HG03378 (cell line): ENCODE results near the gene ASB3.
"Not testable (repeated sequence)": the region's sequence is repeated elsewhere in the genome, so short reads cannot be mapped to it uniquely, and the experiment has no call there.

ENCODE experiments used
- ATAC-seq: cut with Tn5 transposase; IDR thresholded peaks from one replicate; pipeline ENCODE4 v1.9.1; 2021; ENCODE audit warnings: mild to moderate bottlenecking, moderate library complexity; ENCODE audit not compliant: unreplicated experiment

The ASB3 gene

DNA sequence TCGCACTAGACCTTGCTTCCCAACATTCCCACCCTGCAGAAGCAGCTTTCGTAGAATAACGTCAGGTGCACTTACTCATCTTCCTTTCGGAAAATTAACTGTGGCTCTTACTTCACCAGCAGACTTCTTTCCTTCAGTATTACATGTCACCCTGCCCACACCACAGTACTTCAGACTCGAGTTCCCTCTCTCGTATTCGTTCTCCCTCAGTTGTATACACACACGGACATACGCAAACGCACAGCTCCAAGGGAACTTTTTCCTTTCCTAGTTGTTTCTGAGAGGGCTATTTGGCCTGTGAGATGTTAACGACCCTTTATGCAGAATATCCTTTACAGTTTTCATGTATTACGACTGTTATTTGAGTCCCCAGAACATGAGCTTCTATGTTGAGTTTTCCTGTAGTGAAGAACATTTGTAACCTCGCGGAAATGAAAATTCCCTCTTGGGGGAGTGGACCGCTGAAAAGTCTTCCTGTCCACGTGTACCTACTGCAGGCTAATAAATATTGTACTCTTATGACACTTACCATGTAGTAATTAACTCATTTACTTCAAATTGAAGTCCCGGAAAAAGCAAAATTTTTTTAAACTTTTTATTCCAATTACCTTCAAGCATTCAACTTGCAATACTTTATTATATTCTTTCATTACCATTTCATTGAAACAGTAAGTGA lies 999 bp upstream of the ASB3 start:
- ATAC-seq, result no peak

GRCh38 chr2:53786352-53786704 lies 425 bp downstream of the ASB3 start:
- peak; percentile 3 for ATAC-seq

GRCh38 chr2:53785366-53785765 lies 1.4 kb downstream of the ASB3 start:
- no peak for ATAC-seq

GRCh38 chr2:53784436-53784835 lies 2.3 kb downstream of the ASB3 start:
- no peak for ATAC-seq

GRCh38 chr2:53782676-53783075 lies 4.1 kb downstream of the ASB3 start:
- ATAC-seq, result no peak

- ATAC-seq, result no peak
Measured at GRCh38 chr2:53780056-53780455, 6.7 kb downstream of the ASB3 start.

DNA sequence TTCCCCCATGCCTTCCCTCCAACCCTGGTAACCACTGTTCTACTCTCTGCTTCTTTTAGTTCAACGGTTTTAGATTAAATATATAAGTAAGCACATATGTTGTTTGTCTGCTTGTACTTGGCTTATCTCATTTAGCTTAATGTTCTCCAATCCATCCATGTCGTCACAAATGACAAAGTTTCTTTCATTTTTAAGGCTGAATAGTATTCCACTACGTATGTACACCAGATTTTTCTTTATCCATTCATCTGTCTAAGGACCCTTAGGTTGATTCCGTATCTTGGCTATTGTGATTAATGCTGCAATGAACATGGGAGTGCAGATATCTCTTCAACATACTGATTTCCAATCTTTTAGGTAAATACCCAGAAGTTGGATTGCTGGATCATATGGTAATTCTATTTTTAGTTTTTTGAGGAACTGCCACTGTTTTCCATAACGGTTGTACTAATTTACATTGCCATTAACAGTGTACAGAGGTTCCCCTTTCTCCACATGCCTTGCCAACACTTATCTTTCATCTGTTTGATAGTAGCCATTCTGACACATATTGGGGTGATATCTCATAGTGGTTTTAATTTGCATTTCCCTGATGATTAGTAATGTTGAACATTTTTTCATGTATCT lies 8.1 kb downstream of the ASB3 start:
- ATAC-seq, result no peak

GRCh38 chr2:53777134-53777533 lies 9.6 kb downstream of the ASB3 start:
- ATAC-seq, result no peak

GRCh38 chr2:53770264-53770663 lies 16.5 kb downstream of the ASB3 start:
- ATAC-seq, result no peak

DNA sequence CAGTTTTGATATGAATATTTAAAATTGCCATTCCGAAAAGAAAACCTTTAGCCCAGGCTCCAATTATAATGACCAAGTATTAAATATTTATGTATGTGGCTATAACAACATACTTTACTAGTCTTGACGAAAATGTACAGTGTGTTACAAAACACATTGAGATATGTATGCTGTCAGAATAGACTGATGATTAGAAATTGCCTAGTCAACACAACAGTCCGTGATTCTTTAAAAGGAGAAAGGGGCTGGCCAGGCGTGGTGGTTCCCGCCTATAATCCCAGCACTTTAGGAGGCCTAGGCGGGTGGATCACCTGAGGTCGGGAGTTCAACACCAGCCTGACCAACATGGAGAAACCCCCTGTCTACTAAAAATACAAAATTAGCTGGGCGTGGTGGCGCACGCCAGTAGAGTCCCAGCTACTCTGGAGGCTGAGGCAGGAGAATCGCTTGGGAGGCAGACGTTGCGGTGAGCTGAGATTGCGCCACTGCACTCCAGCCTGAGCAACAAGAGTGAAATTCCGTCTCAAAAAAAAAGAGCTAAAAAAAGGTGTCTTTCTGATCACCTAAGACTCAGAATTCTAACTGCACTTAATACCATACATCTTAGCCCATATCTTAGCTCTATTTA lies 17.3 kb downstream of the ASB3 start:
- ATAC-seq, result no peak

GRCh38 chr2:53768242-53768542 lies 18.6 kb downstream of the ASB3 start:
- ATAC-seq, result peak; percentile 31

DNA sequence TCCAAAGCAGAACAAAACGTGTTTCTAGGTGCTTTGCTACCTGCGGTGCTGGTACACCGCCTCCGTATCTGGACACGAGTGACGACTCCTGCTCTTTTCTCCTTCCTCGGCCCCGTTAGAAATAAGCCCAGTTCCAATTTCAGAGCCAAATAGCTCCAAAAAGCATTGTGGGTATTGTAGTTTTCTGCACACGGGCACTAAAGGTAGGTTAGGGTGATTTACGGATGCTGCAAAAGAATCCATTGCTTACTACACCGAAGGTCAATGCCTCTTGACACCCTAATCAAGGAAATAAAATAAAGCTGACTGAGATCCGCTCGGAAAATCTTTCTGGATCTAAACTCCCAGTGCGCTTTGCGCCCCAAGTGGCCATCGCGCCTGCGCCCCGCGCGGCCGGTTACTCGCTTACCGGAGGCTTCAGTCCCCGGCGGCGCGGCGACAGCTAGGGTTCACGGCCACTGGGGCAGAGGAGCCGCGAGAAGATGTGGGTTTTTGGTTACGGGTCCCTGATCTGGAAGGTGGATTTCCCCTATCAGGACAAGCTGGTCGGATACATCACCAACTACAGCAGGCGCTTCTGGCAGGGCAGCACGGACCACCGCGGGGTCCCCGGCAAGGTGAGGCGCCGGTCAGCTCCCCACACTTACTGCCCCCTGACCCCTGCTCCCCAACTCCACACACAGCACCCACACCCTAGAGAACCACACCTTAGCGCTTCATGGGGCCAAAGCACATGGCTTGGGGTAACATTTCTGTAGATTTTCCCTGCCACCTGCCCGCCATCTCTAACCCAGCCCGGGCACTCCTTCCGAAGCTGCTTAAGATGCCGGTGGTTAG lies 19.1 kb downstream of the ASB3 start, which contains the start of gene CHAC2:
Gene CHAC2, plus strand, starts transcription at position 400 of the 837 bp plus-strand sequence. Its CDS starts 83 bp downstream, at position 483.
- ATAC-seq, result peak; percentile 90

- no peak for ATAC-seq
Measured at GRCh38 chr2:53765767-53766166, 21.0 kb downstream of the ASB3 start.

DNA sequence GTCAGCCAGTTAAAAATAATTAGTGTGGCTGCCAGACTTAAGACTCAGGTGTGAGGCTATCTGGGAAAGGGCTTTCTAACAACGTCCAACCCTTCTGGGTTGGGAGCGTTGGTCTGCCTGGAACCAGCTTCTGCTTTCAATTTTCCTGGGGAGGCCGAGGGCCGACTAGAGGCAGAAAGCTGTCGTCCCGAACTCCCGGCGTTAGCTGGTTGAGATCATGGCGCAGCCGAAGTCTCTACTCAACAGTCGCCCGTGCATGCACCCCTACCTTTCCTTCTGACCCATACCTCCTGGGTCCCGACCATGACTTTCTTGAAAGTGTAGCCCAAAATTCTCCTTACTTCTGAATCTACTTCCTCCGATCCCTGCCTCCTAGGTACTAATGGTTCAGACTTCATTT lies 29.5 kb downstream of the ASB3 start:
- ATAC-seq, result not testable (repeated sequence)

DNA sequence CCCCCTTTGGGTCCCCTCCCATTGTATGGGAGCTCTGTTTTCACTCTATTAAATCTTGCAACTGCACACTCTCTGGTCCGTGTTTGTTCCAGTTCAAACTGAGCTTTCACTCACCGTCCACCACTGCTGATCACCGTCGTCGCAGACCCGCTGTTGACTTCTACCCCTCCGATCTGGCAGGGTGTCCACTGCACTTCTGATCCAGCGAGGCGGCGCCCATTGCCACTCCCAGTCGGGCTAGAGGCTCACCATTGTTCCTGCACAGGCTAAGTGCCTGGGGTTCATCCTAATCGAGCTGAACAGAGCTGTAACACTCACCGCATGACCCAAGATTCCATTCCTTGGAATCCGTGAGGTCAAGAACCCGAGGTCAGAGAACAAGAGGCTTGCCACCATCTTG lies 30.1 kb downstream of the ASB3 start:
- no peak for ATAC-seq

- ATAC-seq, result no peak
Measured at GRCh38 chr2:53755121-53755520, 31.6 kb downstream of the ASB3 start.

DNA sequence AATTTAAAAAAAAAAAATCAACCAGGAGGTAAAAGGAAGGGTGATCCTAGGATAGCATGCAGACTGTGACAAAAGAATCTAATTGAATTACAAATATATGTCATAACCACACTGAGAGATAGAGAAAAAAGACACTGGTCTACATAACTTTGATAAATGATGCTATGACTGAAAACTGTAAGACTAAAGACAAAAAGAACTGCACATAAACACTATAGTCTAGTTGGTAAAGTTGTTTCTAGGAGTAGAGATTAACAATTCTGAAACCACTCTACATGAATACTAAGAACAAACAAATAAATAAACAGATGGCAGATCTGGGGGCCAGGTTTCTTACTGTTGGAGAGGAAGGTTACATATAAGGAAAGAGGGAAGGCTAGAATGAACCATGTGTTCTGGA lies 33.7 kb downstream of the ASB3 start:
- ATAC-seq, result no peak

- ATAC-seq, result no peak
Measured at GRCh38 chr2:53752385-53752784, 34.4 kb downstream of the ASB3 start.

DNA sequence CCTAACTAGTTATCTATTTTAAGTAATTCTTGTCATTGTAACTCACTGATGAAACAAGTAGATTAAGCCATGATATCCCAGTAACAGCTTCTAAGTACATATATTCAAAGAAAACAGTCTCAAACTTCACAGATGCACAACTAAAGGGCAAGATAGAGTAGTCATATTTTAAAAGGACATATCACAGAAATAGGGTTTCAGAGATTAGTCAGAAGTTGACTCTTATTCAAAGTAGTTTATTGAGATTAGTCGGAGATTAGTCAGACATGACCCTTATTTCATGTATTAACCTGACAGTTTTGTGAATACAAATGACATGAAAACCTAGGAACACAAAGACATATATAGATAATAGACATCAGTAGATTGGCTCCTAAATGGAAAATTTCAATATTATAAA lies 35.0 kb downstream of the ASB3 start:
- ATAC-seq, result peak; percentile 97

GRCh38 chr2:53750041-53750768 lies 36.5 kb downstream of the ASB3 start:
- ATAC-seq, result no peak
